GM19467 (cell line): ENCODE results near the gene DLL1.

ENCODE experiments used
- ATAC-seq: cut with Tn5 transposase; IDR thresholded peaks from one replicate; pipeline ENCODE4 v1.9.1; 2021; ENCODE audit warnings: mild to moderate bottlenecking, moderate library complexity; ENCODE audit not compliant: unreplicated experiment

Gene DLL1

GRCh38 chr6:170283212-170284081 lies 7.4 kb downstream of the DLL1 start:
- no peak for ATAC-seq

GRCh38 chr6:170282512-170283158 lies 8.2 kb downstream of the DLL1 start:
- ATAC-seq, result no peak

GRCh38 chr6:170281331-170282292 lies 9.3 kb downstream of the DLL1 start:
- ATAC-seq, result no peak

- no peak for ATAC-seq
Observed at GRCh38 chr6:170280689-170281045, 10.2 kb downstream of the DLL1 start.

GRCh38 chr6:170279977-170280688 lies 10.7 kb downstream of the DLL1 start:
- ATAC-seq, result no peak

GRCh38 chr6:170279426-170279825 lies 11.5 kb downstream of the DLL1 start:
- ATAC-seq, result no peak

- ATAC-seq, result no peak
Observed at GRCh38 chr6:170278743-170279094, 12.2 kb downstream of the DLL1 start.

- ATAC-seq, result no peak
Observed at GRCh38 chr6:170277893-170278742, 12.8 kb downstream of the DLL1 start.

- no peak for ATAC-seq
Observed at GRCh38 chr6:170276369-170277057, 14.4 kb downstream of the DLL1 start.

- no peak for ATAC-seq
Observed at GRCh38 chr6:170274713-170275560, 15.9 kb downstream of the DLL1 start.

- ATAC-seq, result no peak
Observed at GRCh38 chr6:170273681-170274080, 17.2 kb downstream of the DLL1 start.

- no peak for ATAC-seq
Observed at GRCh38 chr6:170273191-170273590, 17.7 kb downstream of the DLL1 start.

- ATAC-seq, result no peak
Observed at GRCh38 chr6:170272341-170273065, 18.4 kb downstream of the DLL1 start.

- peak; percentile 90 for ATAC-seq
Observed at GRCh38 chr6:170271771-170272314, 19.0 kb downstream of the DLL1 start.

- no peak for ATAC-seq
Observed at GRCh38 chr6:170270984-170271593, 19.8 kb downstream of the DLL1 start.

GRCh38 chr6:170269846-170270541 lies 20.9 kb downstream of the DLL1 start:
- ATAC-seq, result no peak
